Activated effector memory CD4-positive, alpha-beta T cell treated with anti-CD3 and anti-CD28 coated beads, Interleukin-2, amount 50 U/mL, for 16 hours (primary cell): Measurements from ENCODE around the gene HPCA.

ENCODE experiments used
- DNase-seq: peaks from one replicate; pipeline ENCODE4 v3.0.0-alpha.2; 2020

HPCA gene

DNA sequence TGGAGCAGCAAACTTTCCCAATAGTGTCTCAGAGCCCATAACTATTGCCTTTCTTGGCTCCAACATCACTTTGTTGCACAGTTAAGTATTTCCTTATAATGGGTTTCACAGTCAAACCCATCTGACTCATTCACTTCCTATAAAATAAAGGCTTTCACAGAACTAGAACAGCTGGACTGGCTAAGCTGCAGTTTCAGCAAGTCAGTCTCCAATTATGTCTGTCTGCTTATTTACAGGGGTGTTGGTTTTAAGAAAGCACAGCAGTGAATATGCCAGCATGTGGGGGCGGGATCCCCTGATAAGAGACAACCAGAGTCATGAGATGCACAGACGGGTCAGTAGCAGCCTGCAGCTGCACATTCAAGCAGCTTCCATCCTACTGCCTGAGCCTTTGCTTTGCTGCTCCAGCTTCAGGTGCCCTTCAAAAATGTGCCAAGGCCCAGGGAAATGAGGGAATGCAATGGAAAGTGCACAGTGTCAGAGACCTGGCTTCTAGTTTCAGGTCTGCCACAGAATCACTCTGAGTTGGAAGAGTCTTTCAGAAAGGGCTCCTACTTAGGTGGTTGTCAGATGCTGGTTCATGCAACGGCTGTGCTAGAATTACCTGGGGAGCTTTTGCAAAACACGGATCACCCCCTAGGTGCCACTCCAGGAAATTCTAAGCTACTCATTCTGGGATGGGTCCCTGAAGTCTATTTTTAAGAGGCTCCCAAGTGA lies 53.5 kb downstream of the HPCA start:
- no peak for DNase-seq

DNA sequence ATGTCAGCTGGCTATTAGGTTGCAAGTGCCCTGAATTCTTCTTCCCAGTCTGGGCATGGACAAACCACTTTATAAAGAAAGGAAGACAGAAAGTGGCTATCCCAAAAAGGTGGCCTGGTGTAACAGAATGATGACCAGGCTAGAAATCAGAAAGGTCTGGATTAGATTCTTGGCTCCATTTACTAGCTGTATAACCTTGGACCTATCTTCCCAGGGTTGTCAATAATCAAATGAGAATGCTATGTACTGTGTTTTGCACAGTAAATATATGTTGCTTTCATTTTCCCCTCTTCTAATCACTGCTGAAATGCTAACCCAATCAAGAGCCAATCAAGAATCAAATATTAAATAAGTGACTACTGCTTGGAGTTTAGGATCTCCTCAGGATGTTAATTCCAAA lies 57.9 kb downstream of the HPCA start:
- DNase-seq: no peak
